Fibroblast of skin of scalp (primary cell): ENCODE data around the gene GSTM1.
"Not testable (repeated sequence)": the region's sequence is repeated elsewhere in the genome, so short reads cannot be mapped to it uniquely, and the experiment has no call there.

ENCODE experiments used
- DNase-seq: peaks from one replicate; pipeline ENCODE4 v3.0.0-alpha.2; 2013

GSTM1 gene

DNA sequence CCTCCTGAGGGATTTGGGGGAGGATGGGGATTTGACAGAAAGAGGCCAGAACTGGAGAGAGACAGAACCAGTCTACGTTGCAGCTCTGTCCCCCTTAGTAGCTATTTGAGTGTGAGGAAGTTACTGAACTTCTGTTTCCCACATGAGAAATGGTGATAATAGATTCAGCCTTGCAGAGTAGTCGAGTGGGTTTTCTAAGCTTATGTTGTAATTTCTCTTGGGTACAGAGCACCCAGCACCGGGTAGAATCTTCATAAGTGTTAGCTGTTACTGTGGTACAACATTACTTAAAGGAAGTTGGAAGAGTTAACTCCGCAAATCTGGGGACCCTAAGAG is 27.0 kb upstream of the GSTM1 start:
- DNase-seq, result not testable (repeated sequence)

DNA sequence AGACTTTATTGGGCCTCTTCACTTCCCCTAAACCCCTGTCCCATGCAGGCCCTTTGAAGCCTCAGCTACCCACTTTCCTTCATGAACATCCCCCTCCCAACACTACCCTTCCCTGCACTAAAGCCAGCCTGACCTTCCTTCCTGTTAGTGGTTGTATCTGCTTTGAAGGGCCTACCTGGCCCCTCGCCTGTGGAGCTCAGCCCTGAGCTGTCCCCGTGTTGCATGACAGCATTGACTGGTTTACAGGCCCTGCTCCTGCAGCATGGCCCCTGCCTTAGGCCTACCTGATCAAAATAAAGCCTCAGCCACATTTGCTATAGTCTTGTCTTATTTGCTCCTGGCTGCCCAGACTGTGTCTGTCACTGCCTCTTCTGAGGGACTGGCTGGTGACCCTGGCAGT is 26.2 kb upstream of the GSTM1 start:
- DNase-seq, result no peak

DNA sequence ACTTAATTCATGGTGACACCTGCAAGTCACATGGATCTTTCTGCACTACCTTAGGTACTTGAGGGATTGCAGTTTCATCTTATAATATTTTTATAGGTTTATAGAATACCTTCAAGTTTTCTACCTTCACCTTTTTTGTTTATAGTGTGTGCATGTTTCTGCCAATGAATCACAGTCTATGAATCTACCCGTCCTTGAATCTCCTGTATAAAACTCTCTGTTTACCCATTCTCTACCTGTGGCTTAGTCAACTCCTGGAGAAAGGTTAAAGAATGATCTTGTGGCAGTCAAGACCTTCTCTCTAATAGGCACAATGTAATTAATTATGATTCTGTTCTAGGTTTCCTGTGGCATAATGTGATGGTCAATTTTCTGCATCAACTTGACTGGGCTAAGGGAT is 22.9 kb upstream of the GSTM1 start:
- DNase-seq, result no peak

DNA sequence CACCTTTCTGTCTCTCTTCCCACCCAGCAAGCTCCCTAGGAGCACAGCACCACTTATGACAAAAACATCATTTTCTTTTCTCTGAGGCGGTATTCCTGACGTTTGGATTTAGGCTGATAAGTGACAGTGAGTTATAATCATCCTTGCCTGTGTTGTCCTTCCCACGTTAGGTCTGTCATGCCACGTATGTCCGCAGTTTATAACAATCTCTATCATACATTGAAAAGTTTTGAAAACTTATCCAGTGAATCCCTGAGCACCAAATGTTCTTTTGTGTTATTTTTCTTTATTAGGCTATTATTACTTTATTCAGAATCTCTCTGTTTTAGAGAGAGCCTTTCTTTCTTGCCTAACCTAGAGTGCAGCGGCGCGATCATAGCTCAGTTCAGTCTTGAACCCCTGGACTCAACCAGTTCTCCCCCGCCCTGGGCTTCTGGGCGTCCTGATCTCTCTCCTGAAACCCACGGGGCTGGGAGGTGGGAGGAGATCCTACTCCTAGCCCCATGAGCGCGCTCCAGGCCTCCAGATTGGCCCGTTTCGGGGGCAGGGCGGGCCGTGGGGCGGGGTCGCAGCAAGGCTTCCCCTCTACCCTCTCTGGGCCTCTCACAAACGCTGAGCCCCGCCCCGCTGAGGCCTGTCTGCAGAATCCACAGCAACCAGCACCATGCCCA is 20.0 kb upstream of the GSTM1 start, which contains the start of gene GSTM2:
Gene GSTM2, plus strand, starts transcription at position 606 of the 671 bp plus-strand sequence. Its CDS starts 59 bp downstream, at position 665.
- DNase-seq, result peak; percentile 87

DNA sequence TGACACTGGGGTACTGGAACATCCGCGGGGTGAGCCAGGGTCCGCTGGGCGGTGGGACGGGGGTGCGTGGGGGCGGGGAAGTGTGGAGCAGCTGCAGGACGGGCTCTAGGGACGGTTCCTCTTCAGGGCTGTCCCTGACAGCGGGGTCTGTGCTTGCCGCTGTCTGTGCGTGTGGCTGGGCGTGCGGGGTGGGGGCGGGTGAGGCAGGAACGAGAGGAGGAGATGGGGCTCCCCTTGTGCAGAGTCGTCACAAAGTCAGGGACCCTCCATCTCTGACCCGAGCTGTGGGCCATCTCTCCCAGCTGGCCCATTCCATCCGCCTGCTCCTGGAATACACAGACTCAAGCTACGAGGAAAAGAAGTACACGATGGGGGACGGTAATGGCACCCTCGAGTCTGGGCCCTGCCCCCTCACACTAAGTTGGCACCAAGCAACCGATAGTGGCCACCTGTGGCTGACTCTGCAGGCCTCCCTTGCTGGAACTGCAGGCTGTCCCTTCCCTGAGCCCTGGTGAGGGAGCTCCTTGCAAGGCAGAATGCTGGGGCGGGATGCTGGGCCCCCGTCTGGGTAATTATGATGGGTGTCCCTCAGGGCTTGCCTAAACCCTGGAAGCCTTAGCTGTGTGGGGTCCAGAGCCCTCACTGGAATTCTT is 19.4 kb upstream of the GSTM1 start:
- DNase-seq, result no peak

DNA sequence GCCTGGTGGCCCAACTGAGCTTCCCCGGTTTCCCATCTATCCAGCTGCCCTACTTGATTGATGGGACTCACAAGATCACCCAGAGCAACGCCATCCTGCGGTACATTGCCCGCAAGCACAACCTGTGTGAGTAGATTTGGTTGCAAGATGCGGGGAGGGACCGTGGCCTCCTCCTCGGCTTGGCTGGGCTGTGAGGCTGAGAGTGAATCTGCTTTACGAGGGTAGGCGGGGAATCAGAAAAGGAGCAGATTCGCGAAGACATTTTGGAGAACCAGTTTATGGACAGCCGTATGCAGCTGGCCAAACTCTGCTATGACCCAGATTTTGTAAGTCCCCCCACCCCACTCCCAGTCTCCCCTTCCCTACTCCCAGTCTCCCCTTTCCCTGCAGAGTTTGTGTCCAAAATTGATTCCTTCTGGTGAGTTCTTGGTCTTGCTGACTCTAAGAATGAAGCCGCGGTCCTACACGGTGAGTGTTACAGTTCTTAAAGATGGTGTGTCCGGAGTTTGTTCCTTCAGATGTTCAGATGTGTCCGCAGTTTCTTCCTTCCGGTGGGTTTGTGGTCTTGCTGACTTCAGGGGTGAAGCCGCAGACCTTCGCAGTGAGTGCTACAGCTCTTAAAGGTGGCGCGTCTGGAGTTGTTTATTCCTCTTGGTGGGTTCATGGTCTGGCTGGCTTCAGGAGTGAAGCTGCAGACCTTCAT is 18.2 kb upstream of the GSTM1 start:
- DNase-seq, result no peak

DNA sequence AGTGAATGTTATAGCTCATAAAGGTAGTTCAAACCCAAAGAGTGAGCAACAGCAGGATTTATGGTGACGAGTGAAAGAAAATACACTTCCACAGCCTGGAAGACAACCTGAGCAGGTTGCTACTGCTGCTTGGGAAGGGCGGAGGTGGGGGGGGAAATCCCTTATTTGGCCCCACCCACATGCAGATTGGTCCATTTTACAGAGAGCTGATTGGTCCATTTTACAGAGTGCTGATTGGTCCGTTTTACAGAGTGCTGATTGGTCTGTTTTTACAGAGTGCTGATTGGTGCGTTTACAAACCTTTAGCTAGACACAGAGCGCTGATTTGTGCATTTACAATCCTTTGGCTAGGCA is 17.7 kb upstream of the GSTM1 start:
- DNase-seq, result not testable (repeated sequence)

DNA sequence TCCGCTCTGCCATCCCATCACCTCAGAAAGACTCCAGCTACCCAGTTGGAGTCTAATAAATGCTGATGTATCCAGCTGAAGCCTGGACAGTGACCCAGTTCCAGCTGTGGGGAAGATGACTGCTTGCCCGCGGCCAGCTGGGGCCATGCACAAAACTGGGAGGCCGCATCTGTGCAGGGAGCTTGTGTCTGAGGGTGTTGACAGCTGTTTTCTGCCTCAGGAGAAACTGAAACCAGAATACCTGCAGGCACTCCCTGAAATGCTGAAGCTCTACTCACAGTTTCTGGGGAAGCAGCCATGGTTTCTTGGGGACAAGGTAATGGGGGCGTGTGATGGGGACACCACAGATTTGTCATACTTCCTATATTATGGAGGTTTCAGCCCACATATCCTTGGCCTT is 16.6 kb upstream of the GSTM1 start:
- DNase-seq, result no peak

DNA sequence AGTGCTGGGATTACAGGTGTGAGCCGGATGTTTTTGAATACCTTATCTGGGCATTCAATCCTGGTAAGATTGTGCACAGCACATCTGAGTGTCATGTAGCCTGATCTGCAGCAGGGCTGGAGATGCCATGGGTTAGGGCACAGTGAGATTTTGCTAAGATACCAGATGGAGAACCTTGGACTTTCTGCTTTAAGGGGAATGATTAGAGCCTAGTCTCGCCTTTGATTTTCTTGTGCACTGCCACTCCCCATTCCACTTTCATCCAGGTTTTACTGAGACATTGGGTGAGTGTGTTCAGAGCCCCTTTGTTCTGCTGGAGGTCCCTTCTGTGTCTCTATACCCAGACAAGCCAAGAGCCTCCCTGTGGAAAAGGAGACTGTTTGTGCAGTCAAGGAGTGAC is 13.8 kb upstream of the GSTM1 start:
- DNase-seq, result not testable (repeated sequence)

DNA sequence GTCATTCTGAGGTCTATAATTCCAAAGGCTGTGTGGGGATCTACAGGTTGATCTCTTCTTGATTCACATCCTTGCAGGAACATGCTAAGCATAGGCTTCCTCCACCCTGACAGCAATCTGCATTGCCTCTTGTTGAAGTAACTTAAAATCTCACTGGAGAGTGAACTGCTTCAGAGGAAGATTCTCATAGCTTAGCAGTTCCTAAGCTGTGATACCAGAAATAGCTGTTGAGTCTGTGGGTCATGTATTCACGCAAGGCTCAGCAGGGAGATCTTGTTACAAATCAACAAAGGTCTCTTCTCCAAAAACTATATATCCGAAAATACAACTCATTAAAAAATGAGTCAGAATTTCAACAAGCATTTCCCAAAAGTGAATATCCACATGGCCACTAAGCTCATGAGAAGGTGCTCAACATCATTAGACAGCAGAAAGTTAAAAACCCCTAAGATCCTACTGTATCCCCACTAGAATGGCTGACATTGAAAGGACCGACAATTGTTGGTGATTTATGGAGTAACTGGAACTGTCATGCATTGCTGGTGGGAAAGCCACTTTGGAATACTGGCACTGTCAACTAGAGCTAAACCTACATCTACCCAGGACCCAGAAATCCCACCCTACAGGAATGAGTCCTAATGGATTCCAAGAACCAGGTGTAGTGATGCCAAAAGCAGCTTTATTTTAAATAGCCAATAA is 10.8 kb upstream of the GSTM1 start:
- DNase-seq, result not testable (repeated sequence)

DNA sequence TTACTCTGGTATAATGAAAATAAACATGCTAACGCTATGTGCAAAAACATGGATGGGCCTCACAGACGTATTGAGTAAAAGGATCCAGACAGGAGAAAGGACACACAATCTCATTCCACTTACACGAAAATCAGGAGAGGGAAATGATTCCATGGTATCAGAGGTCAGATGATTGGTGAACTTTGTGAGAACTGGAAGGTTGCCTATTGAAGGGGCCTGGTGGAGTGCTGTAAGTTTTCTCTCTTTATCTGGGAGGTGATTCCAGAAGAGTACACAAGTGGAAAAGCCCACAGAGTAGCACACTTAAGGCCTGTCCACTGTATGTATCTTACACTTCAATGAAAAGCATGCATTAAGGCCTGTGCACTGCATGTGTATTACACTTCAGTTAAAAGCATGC is 10.2 kb upstream of the GSTM1 start:
- DNase-seq, result no peak

DNA sequence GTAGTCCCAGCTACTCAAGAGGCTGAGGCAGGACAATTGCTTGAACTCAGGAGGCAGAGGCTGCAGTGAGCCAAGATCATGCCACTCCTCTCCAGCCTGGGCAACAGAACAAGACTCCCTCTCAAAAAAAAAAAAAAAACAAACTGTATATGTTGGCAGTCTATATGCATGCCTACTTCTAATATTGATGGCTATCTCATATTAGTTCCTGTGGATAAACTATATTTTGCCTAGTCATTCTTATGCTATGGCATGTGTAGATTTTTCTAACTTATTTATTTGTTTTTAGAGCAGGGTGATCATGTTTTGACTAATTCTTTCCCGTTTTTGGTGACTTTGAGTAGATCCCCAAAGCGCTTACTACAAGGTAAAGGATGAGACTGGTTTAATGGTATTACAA is 9.0 kb upstream of the GSTM1 start:
- DNase-seq, result not testable (repeated sequence)

DNA sequence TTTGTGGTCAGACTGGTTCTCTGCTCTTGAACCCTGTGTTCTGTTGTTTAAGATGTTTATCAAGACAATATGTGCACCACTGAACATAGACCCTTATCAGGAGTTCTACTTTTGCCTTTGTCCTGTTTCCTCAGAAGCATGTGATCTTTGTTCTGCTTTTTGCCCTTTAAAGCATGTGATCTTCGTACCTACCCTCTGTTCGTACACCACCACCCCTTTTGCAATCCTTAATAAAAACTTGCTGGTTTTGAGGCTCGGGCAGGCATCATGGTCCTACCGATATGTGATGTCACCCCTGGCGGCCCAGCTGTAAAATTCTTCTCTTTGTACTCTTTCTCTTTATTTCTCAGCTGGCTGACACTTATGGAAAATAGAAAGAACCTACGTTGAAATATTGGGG is 2.8 kb upstream of the GSTM1 start:
- DNase-seq, result not testable (repeated sequence)

DNA sequence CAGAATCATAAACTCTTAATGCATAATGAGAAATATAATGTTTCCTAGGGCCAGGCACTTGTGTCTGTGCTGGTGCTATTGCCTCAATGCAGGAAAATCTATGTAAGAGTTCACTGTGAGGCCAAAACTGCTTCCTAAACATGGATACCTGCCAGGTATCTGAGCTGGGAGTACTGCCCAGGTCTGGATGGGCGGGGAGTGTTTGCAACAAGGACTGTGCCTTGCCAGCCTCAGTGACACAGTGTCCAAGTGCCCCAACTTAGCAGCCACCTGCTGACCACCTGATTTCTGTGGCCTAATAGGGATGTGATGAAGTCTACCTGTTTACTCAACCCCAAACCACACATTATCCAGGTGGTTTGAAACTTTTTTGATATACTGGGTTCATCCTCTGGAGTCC is 2.2 kb upstream of the GSTM1 start:
- DNase-seq, result not testable (repeated sequence)

DNA sequence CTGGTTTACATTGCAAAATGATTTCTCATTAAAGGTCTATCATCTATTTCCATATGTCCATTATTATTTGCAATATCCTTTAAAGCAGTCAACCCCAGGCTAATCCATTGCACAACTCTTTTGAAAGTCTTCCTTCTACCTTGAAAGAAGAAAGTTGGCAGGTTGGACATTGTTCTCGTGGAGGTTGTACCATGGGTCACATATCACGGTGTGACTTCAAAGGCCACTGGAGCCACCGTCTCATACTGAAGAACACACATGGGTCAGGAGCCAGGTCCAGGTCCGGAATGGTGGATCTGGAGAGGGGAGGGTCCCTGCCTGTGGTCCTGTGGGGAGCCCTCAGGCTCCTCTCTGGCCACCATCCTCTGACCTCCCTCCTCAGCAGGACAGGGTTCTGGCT is 1.7 kb upstream of the GSTM1 start:
- DNase-seq, result not testable (repeated sequence)

DNA sequence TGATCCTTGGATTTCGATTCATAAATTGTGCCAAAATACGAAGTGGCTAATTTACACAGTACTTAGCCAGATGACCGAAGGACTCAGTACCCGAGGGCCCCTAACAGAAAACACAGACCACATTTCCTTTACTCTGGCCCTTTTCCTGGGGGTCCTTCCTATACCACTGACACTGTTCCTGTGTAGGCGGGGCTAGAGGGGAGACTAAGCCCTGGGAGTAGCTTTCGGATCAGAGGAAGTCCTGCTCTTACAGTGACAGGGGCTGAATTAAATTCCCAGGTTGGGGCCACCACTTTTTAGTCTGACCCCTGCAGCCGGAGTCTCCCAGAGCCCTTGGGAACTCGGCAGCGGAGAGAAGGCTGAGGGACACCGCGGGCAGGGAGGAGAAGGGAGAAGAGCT is 508 bp upstream of the GSTM1 start:
- not testable (repeated sequence) for DNase-seq

DNA sequence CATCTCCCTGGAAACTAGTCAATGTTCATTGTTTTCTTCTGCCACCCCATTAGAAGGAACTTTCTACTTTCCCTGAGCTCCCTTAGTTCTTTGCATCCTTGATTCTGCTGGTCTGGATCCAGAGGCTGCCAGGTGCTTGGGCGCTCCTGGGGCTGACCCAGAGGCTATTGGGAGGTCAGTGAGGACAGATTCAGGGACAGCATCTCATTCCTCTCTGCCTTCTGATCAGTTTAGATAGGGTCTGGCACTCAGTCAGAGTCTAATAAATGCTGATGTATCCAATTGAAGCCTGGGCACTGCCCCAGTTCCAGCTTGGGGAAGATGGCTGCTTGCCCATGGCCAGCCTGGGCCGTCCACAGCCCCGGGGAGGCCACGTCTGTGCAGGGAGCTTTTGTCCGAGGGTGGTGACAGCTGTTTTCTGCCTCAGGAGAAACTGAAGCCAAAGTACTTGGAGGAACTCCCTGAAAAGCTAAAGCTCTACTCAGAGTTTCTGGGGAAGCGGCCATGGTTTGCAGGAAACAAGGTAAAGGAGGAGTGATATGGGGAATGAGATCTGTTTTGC is 2.3 kb downstream of the GSTM1 start:
- no peak for DNase-seq

DNA sequence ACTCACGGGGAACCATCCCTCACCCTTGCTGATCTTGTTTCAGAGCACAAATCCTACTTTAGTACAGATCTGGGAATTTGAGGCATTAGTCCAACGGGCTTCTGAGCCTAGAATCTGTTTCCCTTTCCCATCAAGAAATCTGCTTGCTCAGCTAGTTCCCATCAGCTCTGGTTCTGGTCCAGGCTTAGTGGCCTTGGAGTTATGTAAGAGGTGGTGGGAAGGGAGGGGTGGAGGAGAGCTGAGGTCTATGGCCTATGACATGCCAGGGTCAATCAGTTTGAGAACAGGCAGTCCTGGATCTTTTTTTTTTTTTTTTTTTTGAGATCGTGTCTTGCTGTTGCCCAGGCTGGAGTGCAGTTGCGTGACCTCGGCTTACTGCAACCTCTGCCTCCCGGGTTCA is 4.1 kb downstream of the GSTM1 start:
- no peak for DNase-seq

DNA sequence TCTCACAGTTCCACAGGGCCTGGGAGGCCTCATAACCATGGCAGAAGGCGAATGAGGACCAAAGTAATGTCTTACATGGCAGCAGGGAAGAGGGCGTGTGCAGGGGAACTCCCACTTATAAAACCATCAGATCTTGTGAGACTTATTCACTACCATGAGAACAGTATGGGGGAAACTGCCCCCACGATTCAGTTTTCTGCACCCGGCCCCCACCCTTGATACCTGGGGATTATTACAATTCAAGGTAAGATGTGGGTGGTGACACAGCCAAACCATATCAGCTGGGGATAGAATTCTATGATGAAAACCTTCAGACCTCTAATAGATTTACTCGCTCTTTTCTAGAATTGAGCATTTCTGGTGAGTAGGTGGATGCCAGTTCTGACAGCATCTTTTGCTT is 6.8 kb downstream of the GSTM1 start:
- DNase-seq, result not testable (repeated sequence)

DNA sequence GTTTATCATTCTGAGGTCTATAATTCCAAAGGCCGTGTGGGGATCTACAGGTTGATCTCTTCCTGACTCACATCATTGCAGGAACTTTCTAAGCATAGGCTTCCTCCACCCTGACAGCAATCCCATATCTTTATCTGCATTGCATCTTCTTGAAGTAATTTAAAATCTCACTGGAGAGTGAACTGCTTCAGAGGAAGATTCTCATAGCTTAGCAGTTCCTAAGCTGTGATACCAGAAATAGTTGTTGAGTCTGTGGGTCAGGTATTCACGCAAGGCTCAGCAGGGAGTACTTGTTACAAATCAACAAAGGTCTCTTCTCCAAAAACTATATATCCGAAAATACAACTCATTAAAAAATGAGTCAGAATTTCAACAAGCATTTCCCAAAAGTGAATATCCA is 7.5 kb downstream of the GSTM1 start:
- not testable (repeated sequence) for DNase-seq

DNA sequence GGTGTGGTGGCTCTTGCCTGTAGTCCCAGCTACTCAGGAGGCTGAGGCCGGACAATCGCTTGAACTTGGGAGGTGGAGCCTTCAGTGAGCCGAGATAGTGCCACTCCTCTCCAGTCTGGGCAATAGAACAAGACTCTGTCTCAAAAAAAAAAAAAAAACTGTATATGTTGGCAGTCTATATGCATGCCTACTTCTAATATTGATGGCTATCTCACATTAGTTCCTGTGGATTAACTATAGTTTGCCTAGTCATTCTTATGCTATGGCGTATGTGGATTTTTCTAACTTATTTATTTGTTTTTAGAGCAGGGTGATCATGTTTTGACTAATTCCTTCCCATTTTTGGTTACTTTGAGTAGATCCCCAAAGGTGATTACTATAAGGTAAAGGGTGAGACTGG is 9.4 kb downstream of the GSTM1 start:
- no peak for DNase-seq

DNA sequence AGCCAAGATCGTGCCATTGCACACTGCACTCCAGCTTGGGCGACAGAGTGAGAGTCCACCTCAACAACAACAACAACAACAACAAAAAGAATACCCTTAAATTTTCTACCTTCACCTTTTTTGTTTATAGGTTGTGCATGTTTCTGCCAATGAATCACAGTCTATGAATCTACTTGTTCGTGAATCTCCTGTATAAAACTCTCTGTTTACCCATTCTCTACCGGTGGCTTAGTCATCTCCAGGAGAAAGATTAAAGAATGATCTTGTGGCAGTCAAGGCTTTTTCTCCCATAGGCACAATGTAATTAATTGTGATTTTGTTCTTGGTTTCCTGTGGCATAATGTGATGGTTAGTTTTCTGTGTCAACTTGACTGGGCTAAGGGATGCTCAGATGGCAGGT is 10.2 kb downstream of the GSTM1 start:
- not testable (repeated sequence) for DNase-seq

DNA sequence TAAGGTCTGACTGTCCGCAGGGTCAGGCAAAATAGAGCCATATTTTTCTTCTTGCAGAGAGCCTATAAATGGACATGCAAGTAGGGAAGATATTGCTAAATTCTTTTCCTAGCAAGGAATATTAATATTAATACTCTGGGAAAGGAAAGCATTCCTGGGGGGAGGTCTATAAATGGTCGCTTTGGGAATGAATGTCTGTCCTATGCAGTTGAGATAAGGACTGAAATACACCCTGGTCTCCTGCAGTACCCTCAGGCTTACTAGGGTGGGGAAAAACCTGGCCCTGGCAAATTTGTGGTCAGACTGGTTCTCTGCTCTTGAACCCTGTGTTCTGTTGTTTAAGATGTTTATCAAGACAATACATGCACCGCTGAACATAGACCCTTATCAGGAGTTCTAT is 15.3 kb downstream of the GSTM1 start:
- DNase-seq, result not testable (repeated sequence)
